OCI-M2 (cell line): ENCODE measurements around the gene DAAM1.

ENCODE experiments used
- DNase-seq: peaks from one replicate; lab custom pipeline; 2025; ENCODE audit not compliant: unreplicated experiment; lab: John Stamatoyannopoulos, UW

DAAM1 gene

GRCh38 chr14:59188461-59189090 lies at the start of gene DAAM1:
TSS of gene DAAM1 (plus strand) at chr14:59188667. CDS start at chr14:59263478, 74,811 bp downstream.
- DNase-seq, result peak; percentile 83

GRCh38 chr14:59139324-59139723 lies 49.1 kb upstream of the DAAM1 start:
- DNase-seq, result no peak

GRCh38 chr14:59140106-59140843 lies 48.2 kb upstream of the DAAM1 start:
- DNase-seq, result no peak

GRCh38 chr14:59146484-59146883 lies 42.0 kb upstream of the DAAM1 start:
- no peak for DNase-seq

- DNase-seq, result no peak
These were observed 41.5 kb upstream of the DAAM1 start for GRCh38 chr14:59147007-59147406.

- DNase-seq, result no peak
These were observed 40.0 kb upstream of the DAAM1 start for GRCh38 chr14:59148334-59148900.

- DNase-seq, result no peak
These were observed 37.5 kb upstream of the DAAM1 start for GRCh38 chr14:59150990-59151389.

GRCh38 chr14:59154373-59154772 lies 34.1 kb upstream of the DAAM1 start:
- no peak for DNase-seq

GRCh38 chr14:59155886-59156285 lies 32.6 kb upstream of the DAAM1 start:
- DNase-seq, result peak; percentile 42

GRCh38 chr14:59159169-59159568 lies 29.3 kb upstream of the DAAM1 start:
- DNase-seq, result no peak

- DNase-seq, result no peak
These were observed 28.0 kb upstream of the DAAM1 start for GRCh38 chr14:59160506-59160905.

- DNase-seq, result no peak
These were observed 26.8 kb upstream of the DAAM1 start for GRCh38 chr14:59161561-59162175.

- DNase-seq, result no peak
These were observed 22.2 kb upstream of the DAAM1 start for GRCh38 chr14:59166258-59166657.

- DNase-seq, result no peak
These were observed 13.1 kb upstream of the DAAM1 start for GRCh38 chr14:59175404-59175803.

GRCh38 chr14:59176765-59177164 lies 11.7 kb upstream of the DAAM1 start:
- no peak for DNase-seq

GRCh38 chr14:59177262-59177661 lies 11.2 kb upstream of the DAAM1 start:
- DNase-seq, result no peak

GRCh38 chr14:59181791-59182190 lies 6.7 kb upstream of the DAAM1 start:
- DNase-seq, result no peak

GRCh38 chr14:59182641-59183040 lies 5.8 kb upstream of the DAAM1 start:
- no peak for DNase-seq

GRCh38 chr14:59183150-59183549 lies 5.3 kb upstream of the DAAM1 start:
- no peak for DNase-seq

GRCh38 chr14:59184396-59184795 lies 4.1 kb upstream of the DAAM1 start:
- DNase-seq, result no peak

- DNase-seq, result no peak
These were observed 2.8 kb upstream of the DAAM1 start for GRCh38 chr14:59185676-59186075.

- DNase-seq, result no peak
These were observed 2.2 kb upstream of the DAAM1 start for GRCh38 chr14:59186306-59186705.
